H1 (cell line): Measurements from ENCODE around the gene HDDC3. TPM values are rescaled to one million over a fixed set of nuclear protein-coding genes. Genes with fewer than 3 reads are reported as not detected.

ENCODE experiments used
- CTCF ChIA-PET: fragments of 300-600 bp; sonication (Branson Sonifier 250); formaldehyde crosslinking; loops from one replicate; lab custom pipeline; 2021; ENCODE audit not compliant: partially characterized antibody; lab: Charles Lee
- POLR2A ChIA-PET: fragments of 300-600 bp; sonication (Branson Sonifier 250); formaldehyde crosslinking; loops from one replicate; lab custom pipeline; 2021; ENCODE audit warnings: inconsistent platforms; ENCODE audit not compliant: partially characterized antibody; lab: Charles Lee
- DNase-seq, 2 experiments: peaks; one replicate each; pipeline versions ENCODE4 v3.0.0 to v3.0.0-alpha.2; 2010 to 2022; ENCODE audit warnings: low spot score in 2 of 2, low read depth in 1 of 2, mixed read lengths in 1 of 2
- FAIRE-seq: peaks from 2 replicates; lab custom pipeline; 2011; peaks lifted over from hg19 to GRCh38; lab: Jason Lieb, UNC
- H2AFZ ChIP-seq: 2 replicates; pipeline ENCODE4 v1.8.1; 2012; ENCODE audit warnings: low read length, inconsistent platforms
- H2AK5ac ChIP-seq: 2 replicates; pipeline ENCODE4 v1.6.1; 2013; ENCODE audit warnings: low read depth, low read length
- H2BK120ac ChIP-seq: replicated peaks from 2 replicates; pipeline ENCODE3; 2013; ENCODE audit warnings: low read depth, low read length, inconsistent platforms
- H2BK12ac ChIP-seq: 2 replicates; pipeline ENCODE4 v1.6.1; 2013; ENCODE audit warnings: low read depth, low read length
- H2BK15ac ChIP-seq: 2 replicates; pipeline ENCODE4 v1.6.1; 2013; ENCODE audit warnings: low read length
- H2BK20ac ChIP-seq: 2 replicates; pipeline ENCODE4 v1.6.1; 2013; ENCODE audit warnings: low read length
- H2BK5ac ChIP-seq: 2 replicates; pipeline ENCODE4 v1.6.1; 2013; ENCODE audit warnings: low read depth, low read length
- H3K14ac ChIP-seq: 2 replicates; pipeline ENCODE4 v1.6.1; 2013; ENCODE audit warnings: inconsistent platforms; ENCODE audit not compliant: insufficient read length
- H3K18ac ChIP-seq: 2 replicates; pipeline ENCODE4 v1.6.1; 2013; ENCODE audit warnings: low read length; ENCODE audit errors: extremely low read depth
- H3K23ac ChIP-seq: 2 replicates; pipeline ENCODE4 v1.6.1; 2013; ENCODE audit warnings: inconsistent platforms; ENCODE audit not compliant: insufficient read length
- H3K23me2 ChIP-seq: 2 replicates; pipeline ENCODE4 v1.6.1; 2013; ENCODE audit warnings: low read depth, low read length
- H3K27ac ChIP-seq: 2 replicates; pipeline ENCODE4 v1.6.1; 2011; ENCODE audit warnings: low read depth, low read length, inconsistent platforms
- H3K27me3 ChIP-seq, 4 experiments: replicated peaks in 1 of 4; 1 replicate in 1 of 4; 2 replicates in 3 of 4; pipeline versions ENCODE4 v1.6.1 to v1.8.1; 2011 to 2013; ENCODE audit warnings: low read length in 3 of 4, mild to moderate bottlenecking in 3 of 4, inconsistent platforms in 2 of 4, mixed read lengths in 2 of 4, moderate library complexity in 1 of 4; ENCODE audit not compliant: control insufficient read depth in 3 of 4, insufficient read depth in 3 of 4; ENCODE audit errors: extremely low read depth in 1 of 4
- H3K36me3 ChIP-seq, 4 experiments: 2 replicates each; pipeline versions ENCODE4 v1.6.1 to v1.8.1; 2011 to 2013; ENCODE audit warnings: mild to moderate bottlenecking in 4 of 4, low read length in 3 of 4, moderate library complexity in 2 of 4, control low read depth in 1 of 4, inconsistent platforms in 1 of 4; ENCODE audit not compliant: insufficient read depth in 4 of 4, control insufficient read depth in 2 of 4
- H3K4ac ChIP-seq: replicated peaks from 2 replicates; pipeline ENCODE3; 2013; ENCODE audit warnings: low read length, low read depth, mixed read lengths, inconsistent platforms; ENCODE audit not compliant: insufficient read length
- H3K4me1 ChIP-seq, 4 experiments: replicated peaks in 1 of 4; 1 replicate in 1 of 4; 2 replicates in 3 of 4; pipeline versions ENCODE4 v1.6.1 to v1.8.1; 2011 to 2013; ENCODE audit warnings: low read length in 3 of 4, inconsistent platforms in 2 of 4, mixed read lengths in 1 of 4; ENCODE audit not compliant: insufficient read depth in 4 of 4, control insufficient read depth in 3 of 4
- H3K4me2 ChIP-seq, 2 experiments: 2 replicates each; pipeline versions ENCODE4 v1.6.1 to v1.8.1; 2011 to 2013; ENCODE audit warnings: low read depth in 2 of 2, low read length in 2 of 2, control low read depth in 1 of 2, inconsistent platforms in 1 of 2, mild to moderate bottlenecking in 1 of 2; ENCODE audit not compliant: insufficient read depth in 1 of 2
- H3K4me3 ChIP-seq, 4 experiments: fragments of 200-600, 300-600 bp in 1 of 4; sonication (generic), shearing (Covaris generic), sonication (Bioruptor Twin) in 1 of 4; 2 replicates each; pipeline versions ENCODE4 v1.5.1 to v1.8.1; 2011 to 2016; ENCODE audit warnings: low read length in 4 of 4, low read depth in 3 of 4, control low read depth in 2 of 4, inconsistent platforms in 2 of 4, mild to moderate bottlenecking in 2 of 4, mixed read lengths in 1 of 4, moderate library complexity in 1 of 4; ENCODE audit not compliant: insufficient read depth in 2 of 4; ENCODE audit errors: extremely low read depth in 1 of 4
- H3K56ac ChIP-seq: replicated peaks from 2 replicates; pipeline ENCODE3; 2013; ENCODE audit warnings: low read depth, mild to moderate bottlenecking, mixed read lengths, low read length, inconsistent platforms; ENCODE audit not compliant: insufficient read length
- H3K79me1 ChIP-seq: 2 replicates; pipeline ENCODE4 v1.6.1; 2013; ENCODE audit warnings: low read depth, low read length, control low read depth
- H3K79me2 ChIP-seq, 2 experiments: 2 replicates each; pipeline versions ENCODE4 v1.6.1 to v1.8.1; 2012 to 2013; ENCODE audit warnings: low read length in 2 of 2, mild to moderate bottlenecking in 2 of 2, inconsistent platforms in 1 of 2; ENCODE audit not compliant: insufficient read depth in 2 of 2, control insufficient read depth in 1 of 2
- H3K9ac ChIP-seq, 4 experiments: replicated peaks in 1 of 4; 1 replicate in 1 of 4; 2 replicates in 3 of 4; pipeline versions ENCODE4 v1.6.1 to v1.8.1; 2011 to 2013; ENCODE audit warnings: low read depth in 3 of 4, low read length in 3 of 4, control low read depth in 2 of 4, mild to moderate bottlenecking in 2 of 4, moderate library complexity in 2 of 4, inconsistent platforms in 1 of 4; ENCODE audit errors: extremely low read depth in 1 of 4
- H3K9me3 ChIP-seq, 2 experiments: 2 replicates each; pipeline versions ENCODE4 v1.6.1 to v1.8.1; 2012 to 2013; ENCODE audit warnings: mild to moderate bottlenecking in 2 of 2, moderate library complexity in 2 of 2, control low read depth in 1 of 2, inconsistent platforms in 1 of 2, low read depth in 1 of 2, low read length in 1 of 2, mixed read lengths in 1 of 2; ENCODE audit not compliant: insufficient read depth in 2 of 2
- H4K20me1 ChIP-seq, 2 experiments: replicated peaks in 1 of 2; 2 replicates each; pipeline versions ENCODE3 to v1.8.1; 2011 to 2013; ENCODE audit warnings: inconsistent platforms in 2 of 2, low read length in 2 of 2, mild to moderate bottlenecking in 1 of 2; ENCODE audit not compliant: insufficient read depth in 2 of 2, control insufficient read depth in 1 of 2
- H4K5ac ChIP-seq: 2 replicates; pipeline ENCODE4 v1.6.1; 2013; ENCODE audit warnings: low read length, low read depth, mixed read lengths, inconsistent platforms; ENCODE audit not compliant: insufficient read length
- H4K8ac ChIP-seq: 2 replicates; pipeline ENCODE4 v1.8.0; 2013; ENCODE audit warnings: mild to moderate bottlenecking, moderate library complexity, low read length, inconsistent platforms; ENCODE audit not compliant: insufficient read depth; ENCODE audit errors: extremely low read depth
- H4K91ac ChIP-seq: replicated peaks from 2 replicates; pipeline ENCODE3; 2013; ENCODE audit warnings: low read length, mixed read lengths, inconsistent platforms; ENCODE audit not compliant: insufficient read length
- CTCF ChIP-seq, 3 experiments: IDR thresholded peaks; 1 replicate in 2 of 3; 2 replicates in 1 of 3; pipeline versions ENCODE4 v1.5.1 to v1.6.1; 2011; ENCODE audit warnings: low read length in 3 of 3, mild to moderate bottlenecking in 3 of 3, inconsistent platforms in 2 of 3, low read depth in 1 of 3, moderate library complexity in 1 of 3; ENCODE audit not compliant: insufficient read depth in 1 of 3; ENCODE audit errors: control extremely low read depth in 1 of 3
- FOSL1 ChIP-seq: IDR thresholded peaks from 2 replicates; pipeline ENCODE4 v1.6.1; 2011; ENCODE audit warnings: mild to moderate bottlenecking, low read depth, low read length, moderate library complexity; ENCODE audit not compliant: insufficient read depth
- POU5F1 ChIP-seq: IDR thresholded peaks from 2 replicates; pipeline ENCODE4 v1.6.1; 2011; ENCODE audit warnings: low read depth, mild to moderate bottlenecking, low read length, moderate library complexity
- SP4 ChIP-seq: IDR thresholded peaks from 2 replicates; pipeline ENCODE4 v1.6.1; 2012; ENCODE audit warnings: low read length, inconsistent platforms
- SUZ12 ChIP-seq: fragments of 200-600 bp; sonication (generic); IDR thresholded peaks from 2 replicates; pipeline ENCODE4 v1.6.1; 2012; ENCODE audit warnings: mild to moderate bottlenecking, inconsistent platforms, low read length, moderate library complexity, mixed read lengths
- TCF12 ChIP-seq: IDR thresholded peaks from 2 replicates; pipeline ENCODE4 v1.6.1; 2011; ENCODE audit warnings: low read depth, mild to moderate bottlenecking, low read length
- WGBS, 2 experiments: shearing (Covaris generic) in 1 of 2; methylation state at CpG; one replicate each; pipeline versions ENCODE4 v1.1.6 to v1.1.7; 2013 to 2015; ENCODE audit warnings: low lambda C conversion rate in 2 of 2, mixed read lengths in 2 of 2, inconsistent platforms in 1 of 2, low coverage in 1 of 2, missing lambda C conversion rate in 1 of 2; ENCODE audit not compliant: insufficient replicate concordance in 2 of 2, insufficient coverage in 1 of 2, insufficient read length in 1 of 2; ENCODE audit errors: extremely low coverage in 1 of 2, missing lambda C conversion rate in 1 of 2; 5-methylcytosine and 5-hydroxymethylcytosine counted together
- polyA plus RNA-seq, 7 experiments: library from polyadenylated mRNA; depleted of rRNA in 3 of 7; stranded (reverse) in 5 of 7; unstranded in 2 of 7; fragments of >200 nt in 5 of 7; fragments of 200-250 nt in 2 of 7; gene quantifications; 1 replicate in 5 of 7; 2 replicates in 1 of 7; 4 replicates in 1 of 7; pipeline versions ENCODE4 v1.2.1 to v1.2.3, GENCODE V29; 2011 to 2013; ENCODE audit warnings: missing spikeins in 2 of 7, mixed read lengths in 2 of 7
- total RNA-seq: library from RNA; stranded (reverse); fragmentation: NEBNext Ultra II Directional; extraction: Animal tissue kit (Norgen Biotek cat#: 25700); gene quantifications from 2 replicates; pipeline ENCODE4 v1.2.1, GENCODE V29; 2021
- TF ChIP-seq, protein P1 (sequence below): IDR thresholded peaks from 2 replicates; pipeline ENCODE4 v1.6.1; 2011; ENCODE audit warnings: low read depth, mild to moderate bottlenecking, low read length; ENCODE audit not compliant: insufficient read depth

Gene HDDC3
- total and polyA plus RNA-seq, 2 of the 8 experiments (the other 6 are each of a cell fraction or from before 2014, with no cell fraction given) = 16.3 to 16.5 TPM

GRCh38 chr15:90910441-90911301 is 21.7 kb downstream of the HDDC3 start:
- Histone ChIP-seq H2BK15ac (no peak overlapping the region), H3K4me2 (no peak overlapping the region), H2BK120ac (no peak overlapping the region), H3K56ac (no peak overlapping the region), H3K27me3 (no peaks in the 10 kb centered on the region), H4K20me1 (peaks cover 2 to 7% of the 10 kb centered on the region in 2 experiments), H3K9ac (no peak overlapping the region), H2AK5ac (no peak overlapping the region), H3K79me2 (no peaks in the 10 kb centered on the region), H3K4me1 (no peaks in the 10 kb centered on the region), H3K79me1 (no peaks in the 10 kb centered on the region), H2AFZ (no peak overlapping the region), H3K27ac (no peak overlapping the region), H3K4ac (no peak overlapping the region), H4K8ac (no peak overlapping the region), H3K23me2 (no peaks in the 10 kb centered on the region), H4K91ac (no peak overlapping the region), H3K14ac (no peak overlapping the region), H4K5ac (no peak overlapping the region), H3K18ac (no peak overlapping the region), H3K4me3 (no peak overlapping the region), H2BK20ac (no peak overlapping the region), H3K23ac (no peak overlapping the region), H2BK5ac (no peak overlapping the region; the same call in 1 of the 2 replicates), H3K9me3 (no peaks in the 10 kb centered on the region), H3K36me3 (no peaks in the 10 kb centered on the region; a peak in 3 of 8 replicates), H2BK12ac (no peak overlapping the region)
- FAIRE-seq (no peak), DNase-seq (no peak)
- 96% methylated on average over 24 of the region's 24 CpGs; no CpG with 5 or more reads in 1 of the 2 experiments for WGBS, 2 experiments
- POLR2A ChIA-PET = interaction anchor here (0.9 to 1.0 kb wide), 2 partner anchors 10 to 194 kb away, joined by 3 read pairs; partner anchors contain the start of gene BLM
- CTCF ChIA-PET = interaction anchor here (0.8 to 11.2 kb wide), 7 partner anchors 13 to 268 kb away, joined by 3 to 187 read pairs (median 3); partner anchors contain the start of genes HDDC3 and UNC45A
- TF ChIP-seq FOSL1 = no peak
- TF ChIP-seq, protein P1, sequence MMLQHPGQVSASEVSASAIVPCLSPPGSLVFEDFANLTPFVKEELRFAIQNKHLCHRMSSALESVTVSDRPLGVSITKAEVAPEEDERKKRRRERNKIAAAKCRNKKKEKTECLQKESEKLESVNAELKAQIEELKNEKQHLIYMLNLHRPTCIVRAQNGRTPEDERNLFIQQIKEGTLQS = no peak
- TF ChIP-seq POU5F1 = no peak
- TF ChIP-seq SUZ12 = no peak
- TF ChIP-seq CTCF (IDR thresholded peaks at IDR 0.05; ENCODE audit: control extremely low read depth in 1 of 3, insufficient read depth in 1 of 3, low read depth in 1 of 3, low read length in 3 of 3) = no peak
- TF ChIP-seq SP4 = no peak
- no peak for TF ChIP-seq TCF12
